MM.1S (cell line): ENCODE results near the gene VWA7.

Experiments
- DNase-seq: peaks from one replicate; pipeline ENCODE4 v3.0.0-alpha.2; 2015
- H2AFZ ChIP-seq: fragments of 300-600 bp; sonication (generic); 2 replicates; pipeline ENCODE4 v1.6.0; 2016; ENCODE audit warnings: antibody characterized with exemption, low read length
- H3F3A ChIP-seq: fragments of 300-600 bp; sonication (generic); 2 replicates; pipeline ENCODE4 v1.6.1; 2016; ENCODE audit warnings: mild to moderate bottlenecking, antibody characterized with exemption, low read length, moderate library complexity, mixed read lengths; ENCODE audit not compliant: insufficient read depth
- H3K27ac ChIP-seq: fragments of 300-600 bp; sonication (generic); 2 replicates; pipeline ENCODE4 v1.5.1; 2016; ENCODE audit warnings: mild to moderate bottlenecking, low read length
- H3K27me3 ChIP-seq: fragments of 300-600 bp; sonication (generic); replicated peaks from 2 replicates; pipeline ENCODE4 v1.6.0; 2016; ENCODE audit warnings: low read length; ENCODE audit not compliant: insufficient read depth
- H3K36me3 ChIP-seq: fragments of 300-600 bp; sonication (generic); replicated peaks from 2 replicates; pipeline ENCODE4 v1.6.1; 2016; ENCODE audit warnings: mild to moderate bottlenecking, low read length, mixed read lengths; ENCODE audit not compliant: insufficient read depth
- H3K4me1 ChIP-seq: fragments of 300-600 bp; sonication (generic); 2 replicates; pipeline ENCODE4 v1.6.1; 2016; ENCODE audit warnings: low read length, mixed read lengths
- H3K4me2 ChIP-seq: fragments of 300-600 bp; sonication (generic); 2 replicates; pipeline ENCODE4 v1.6.0; 2016; ENCODE audit warnings: low read depth, low read length
- H3K4me3 ChIP-seq: fragments of 300-600 bp; sonication (generic); 2 replicates; pipeline ENCODE4 v1.5.1; 2016; ENCODE audit warnings: low read length, mixed read lengths
- H3K79me2 ChIP-seq: fragments of 300-600 bp; sonication (generic); 2 replicates; pipeline ENCODE4 v1.6.1; 2016; ENCODE audit warnings: mixed run types, low read length, mixed read lengths
- H3K9ac ChIP-seq: fragments of 300-600 bp; sonication (generic); 2 replicates; pipeline ENCODE4 v1.6.1; 2016; ENCODE audit warnings: low read length, mixed read lengths
- H3K9me2 ChIP-seq: fragments of 300-600 bp; sonication (generic); replicated peaks from 2 replicates; pipeline ENCODE4 v1.6.1; 2016; ENCODE audit warnings: mild to moderate bottlenecking, low read length, mixed read lengths; ENCODE audit not compliant: insufficient read depth
- H3K9me3 ChIP-seq: fragments of 300-600 bp; sonication (generic); replicated peaks from 2 replicates; pipeline ENCODE4 v1.6.1; 2016; ENCODE audit warnings: mild to moderate bottlenecking, low read length, mixed read lengths; ENCODE audit not compliant: insufficient read depth
- H4K20me1 ChIP-seq: fragments of 300-600 bp; sonication (generic); 2 replicates; pipeline ENCODE4 v1.6.1; 2016; ENCODE audit warnings: mild to moderate bottlenecking, low read length, moderate library complexity, mixed read lengths; ENCODE audit not compliant: insufficient read depth
- EZH2 ChIP-seq: fragments of 300-600 bp; sonication (generic); optimal IDR thresholded peaks from 2 replicates; pipeline ENCODE3; 2017; ENCODE audit warnings: low read depth, mild to moderate bottlenecking, antibody characterized with exemption, low read length, mixed read lengths
- EZH2phosphoT487 ChIP-seq: fragments of 300-600 bp; sonication (generic); IDR thresholded peaks from 2 replicates; pipeline ENCODE4 v1.6.1; 2018; ENCODE audit warnings: antibody characterized with exemption, low read length
- TF ChIP-seq, protein P1 (sequence below): fragments of 300-600 bp; sonication (generic); IDR thresholded peaks from 2 replicates; pipeline ENCODE4 v1.5.1; 2016; ENCODE audit warnings: antibody characterized with exemption, low read length, mixed read lengths

The VWA7 gene

GRCh38 chr6:31799781-31800180, 22.7 kb upstream of the VWA7 start:
- TF ChIP-seq, protein P1, sequence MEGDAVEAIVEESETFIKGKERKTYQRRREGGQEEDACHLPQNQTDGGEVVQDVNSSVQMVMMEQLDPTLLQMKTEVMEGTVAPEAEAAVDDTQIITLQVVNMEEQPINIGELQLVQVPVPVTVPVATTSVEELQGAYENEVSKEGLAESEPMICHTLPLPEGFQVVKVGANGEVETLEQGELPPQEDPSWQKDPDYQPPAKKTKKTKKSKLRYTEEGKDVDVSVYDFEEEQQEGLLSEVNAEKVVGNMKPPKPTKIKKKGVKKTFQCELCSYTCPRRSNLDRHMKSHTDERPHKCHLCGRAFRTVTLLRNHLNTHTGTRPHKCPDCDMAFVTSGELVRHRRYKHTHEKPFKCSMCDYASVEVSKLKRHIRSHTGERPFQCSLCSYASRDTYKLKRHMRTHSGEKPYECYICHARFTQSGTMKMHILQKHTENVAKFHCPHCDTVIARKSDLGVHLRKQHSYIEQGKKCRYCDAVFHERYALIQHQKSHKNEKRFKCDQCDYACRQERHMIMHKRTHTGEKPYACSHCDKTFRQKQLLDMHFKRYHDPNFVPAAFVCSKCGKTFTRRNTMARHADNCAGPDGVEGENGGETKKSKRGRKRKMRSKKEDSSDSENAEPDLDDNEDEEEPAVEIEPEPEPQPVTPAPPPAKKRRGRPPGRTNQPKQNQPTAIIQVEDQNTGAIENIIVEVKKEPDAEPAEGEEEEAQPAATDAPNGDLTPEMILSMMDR, result no peak
- TF ChIP-seq EZH2phosphoT487 (no peak), EZH2 (no peak)
- Histone ChIP-seq H3K9me3 (no peaks in the 10 kb centered on the region), H3K27me3 (no peaks in the 10 kb centered on the region), H3K9me2 (no peaks in the 10 kb centered on the region), H3F3A (peaks cover 11% of the 10 kb centered on the region), H4K20me1 (no peaks in the 10 kb centered on the region), H3K79me2 (peaks cover 29% of the 10 kb centered on the region), H3K4me2 (no peak overlapping the region), H2AFZ (no peak overlapping the region), H3K4me1 (no peaks in the 10 kb centered on the region), H3K9ac (no peak overlapping the region), H3K4me3 (no peak overlapping the region), H3K27ac (no peak overlapping the region), H3K36me3 (no peaks in the 10 kb centered on the region)
- DNase-seq, result no peak

DNA sequence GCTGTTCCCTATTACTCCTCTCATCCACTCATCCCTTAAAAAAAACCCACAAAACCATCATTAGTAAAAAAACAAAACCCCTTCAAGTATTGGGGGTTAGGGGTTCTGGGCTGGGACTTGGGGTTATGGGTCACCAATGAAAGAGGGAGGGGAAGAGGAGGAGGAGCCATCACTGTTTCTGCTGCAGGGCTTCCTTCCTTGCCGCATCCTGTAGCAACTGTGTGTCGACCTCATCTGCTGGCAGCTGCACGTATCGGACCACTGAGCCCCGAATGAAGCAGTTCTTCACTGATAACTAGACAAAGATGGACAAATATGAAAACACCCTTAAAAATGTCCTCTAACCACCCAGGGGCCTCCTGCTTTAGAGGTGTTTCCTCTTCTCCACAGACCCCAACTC, 20.5 kb upstream of the VWA7 start:
- H4K20me1 ChIP-seq, result no peaks in the 10 kb centered on the region
- DNase-seq, result no peak
- no peaks in the 10 kb centered on the region for H3K36me3 ChIP-seq
- no peak overlapping the region for H3K4me3 ChIP-seq
- H2AFZ ChIP-seq, result no peak overlapping the region
- no peak overlapping the region for H3K4me2 ChIP-seq
- H3K9me2 ChIP-seq, result no peaks in the 10 kb centered on the region
- H3F3A ChIP-seq, result peaks cover 16% of the 10 kb centered on the region
- peaks cover 7% of the 10 kb centered on the region for H3K4me1 ChIP-seq
- no peaks in the 10 kb centered on the region for H3K9me3 ChIP-seq
- TF ChIP-seq EZH2phosphoT487, result no peak
- TF ChIP-seq, protein P1, result no peak
- TF ChIP-seq EZH2, result no peak
- H3K27me3 ChIP-seq, result no peaks in the 10 kb centered on the region
- H3K79me2 ChIP-seq, result peaks cover 34% of the 10 kb centered on the region
- no peak overlapping the region for H3K27ac ChIP-seq
- no peak overlapping the region for H3K9ac ChIP-seq

GRCh38 chr6:31796993-31797385, 19.9 kb upstream of the VWA7 start:
- H3K4me3 ChIP-seq, result no peak overlapping the region
- no peak overlapping the region for H2AFZ ChIP-seq
- no peak for TF ChIP-seq EZH2phosphoT487
- TF ChIP-seq, protein P1, result no peak
- TF ChIP-seq EZH2, result no peak
- no peaks in the 10 kb centered on the region for H3K27me3 ChIP-seq
- H3F3A ChIP-seq, result peaks cover 21% of the 10 kb centered on the region
- H3K4me2 ChIP-seq, result no peak overlapping the region
- H3K9me2 ChIP-seq, result no peaks in the 10 kb centered on the region
- no peaks in the 10 kb centered on the region for H3K9me3 ChIP-seq
- H4K20me1 ChIP-seq, result no peaks in the 10 kb centered on the region
- DNase-seq, result no peak
- no peak overlapping the region for H3K9ac ChIP-seq
- no peaks in the 10 kb centered on the region for H3K36me3 ChIP-seq
- H3K27ac ChIP-seq, result peak overlapping the region; percentile 5; the same call in 1 of the 2 replicates
- peaks cover 40% of the 10 kb centered on the region for H3K79me2 ChIP-seq
- peaks cover 7% of the 10 kb centered on the region for H3K4me1 ChIP-seq
